ENCODE results near the gene SOD1.
"Not testable (repeated sequence)": the region's sequence is repeated elsewhere in the genome, so short reads cannot be mapped to it uniquely, and the experiment has no call there.

DNA sequence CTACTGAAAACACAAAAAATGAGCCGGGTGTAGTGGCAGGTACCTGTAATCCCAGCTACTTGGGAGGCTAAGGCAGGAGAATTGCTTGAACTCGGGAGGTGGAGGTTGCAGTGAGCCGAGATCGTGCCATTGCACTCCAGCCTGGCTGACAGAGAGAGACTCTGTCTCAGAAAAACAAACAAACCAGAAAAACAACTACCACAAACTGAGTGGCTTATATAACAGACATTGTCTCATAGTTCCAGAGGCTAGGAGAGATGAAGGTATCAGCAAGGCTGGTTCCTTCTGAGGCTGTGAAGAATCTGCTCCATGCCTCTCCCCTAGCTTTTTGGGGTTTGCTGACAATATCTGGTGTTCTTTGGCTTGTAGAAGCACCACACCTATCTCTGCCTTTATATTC is 8.0 kb upstream of the SOD1 start:
- TF ChIP-seq, protein P1, sequence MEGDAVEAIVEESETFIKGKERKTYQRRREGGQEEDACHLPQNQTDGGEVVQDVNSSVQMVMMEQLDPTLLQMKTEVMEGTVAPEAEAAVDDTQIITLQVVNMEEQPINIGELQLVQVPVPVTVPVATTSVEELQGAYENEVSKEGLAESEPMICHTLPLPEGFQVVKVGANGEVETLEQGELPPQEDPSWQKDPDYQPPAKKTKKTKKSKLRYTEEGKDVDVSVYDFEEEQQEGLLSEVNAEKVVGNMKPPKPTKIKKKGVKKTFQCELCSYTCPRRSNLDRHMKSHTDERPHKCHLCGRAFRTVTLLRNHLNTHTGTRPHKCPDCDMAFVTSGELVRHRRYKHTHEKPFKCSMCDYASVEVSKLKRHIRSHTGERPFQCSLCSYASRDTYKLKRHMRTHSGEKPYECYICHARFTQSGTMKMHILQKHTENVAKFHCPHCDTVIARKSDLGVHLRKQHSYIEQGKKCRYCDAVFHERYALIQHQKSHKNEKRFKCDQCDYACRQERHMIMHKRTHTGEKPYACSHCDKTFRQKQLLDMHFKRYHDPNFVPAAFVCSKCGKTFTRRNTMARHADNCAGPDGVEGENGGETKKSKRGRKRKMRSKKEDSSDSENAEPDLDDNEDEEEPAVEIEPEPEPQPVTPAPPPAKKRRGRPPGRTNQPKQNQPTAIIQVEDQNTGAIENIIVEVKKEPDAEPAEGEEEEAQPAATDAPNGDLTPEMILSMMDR (IDR thresholded peaks at IDR 0.05) = not testable (repeated sequence)
- not testable (repeated sequence) for TF ChIP-seq EZH2, EZH2phosphoT487 (IDR thresholded peaks at IDR 0.05)

All from neural progenitor cell (in vitro differentiated cells).